Chondrocyte (in vitro differentiated cells): ENCODE measurements around the gene ZFHX3. TPM values are rescaled to one million over a fixed set of nuclear protein-coding genes. Genes with fewer than 3 reads are reported as not detected.
A peak's percentile ranks its signal among the peaks of the same experiment; 100 is the strongest.

Source experiments
- DNase-seq: peaks from one replicate; pipeline ENCODE4 v3.0.0; 2021; ENCODE audit warnings: mixed read lengths, low spot score
- H3K27ac Mint-ChIP-seq: one replicate; pipeline ENCODE4 v1.8.0; 2021; ENCODE audit warnings: mild to moderate bottlenecking, moderate library complexity, mixed read lengths; ENCODE audit not compliant: unreplicated experiment
- H3K27me3 Mint-ChIP-seq: 2 replicates; pipeline ENCODE4 v1.8.0; 2021; ENCODE audit warnings: low read depth, mixed read lengths
- H3K36me3 Mint-ChIP-seq: 2 replicates; pipeline ENCODE4 v1.8.0; 2021; ENCODE audit warnings: low read depth, mixed read lengths
- H3K4me1 Mint-ChIP-seq: 2 replicates; pipeline ENCODE4 v1.8.0; 2021; ENCODE audit warnings: low read depth, mild to moderate bottlenecking, mixed read lengths
- H3K4me3 Mint-ChIP-seq: one replicate; pipeline ENCODE4 v1.8.0; 2021; ENCODE audit warnings: mild to moderate bottlenecking, moderate library complexity, mixed read lengths; ENCODE audit not compliant: unreplicated experiment
- H3K9me3 Mint-ChIP-seq: 2 replicates; pipeline ENCODE4 v1.8.0; 2021; ENCODE audit warnings: low read depth, mixed read lengths
- CTCF ChIP-seq: fragments of 200-600 bp; sonication (generic); IDR thresholded peaks from 2 replicates; pipeline ENCODE4 v1.5.0; 2021; ENCODE audit warnings: antibody characterized with exemption, mild to moderate bottlenecking, moderate library complexity
- total RNA-seq: library from RNA; stranded (reverse); gene quantifications from 3 replicates; pipeline ENCODE4 v1.2.1, GENCODE V29; 2021

ZFHX3 gene
- total RNA-seq, 1 donor from 2014 or later: 86.8 TPM

- H3K9me3 Mint-ChIP-seq: peaks cover 2% of the 10 kb centered on the region
- peak; percentile 66 for TF ChIP-seq CTCF
- no peaks in the 10 kb centered on the region for H3K27me3 Mint-ChIP-seq
- H3K36me3 Mint-ChIP-seq: peaks cover 12% of the 10 kb centered on the region
- no peak overlapping the region for H3K4me3 Mint-ChIP-seq
- H3K4me1 Mint-ChIP-seq: peaks cover 88% of the 10 kb centered on the region
- H3K27ac Mint-ChIP-seq: peak overlapping the region; percentile 98
- DNase-seq: peak; percentile 11
These were observed 191.1 kb downstream of the ZFHX3 start for GRCh38 chr16:72856797-72857196.

- Mint-ChIP-seq H3K4me3 (no peak overlapping the region), H3K4me1 (peaks cover 91% of the 10 kb centered on the region), H3K27ac (peak overlapping the region; percentile 83), H3K9me3 (peaks cover 2% of the 10 kb centered on the region), H3K36me3 (peaks cover 13% of the 10 kb centered on the region), H3K27me3 (no peaks in the 10 kb centered on the region)
- TF ChIP-seq CTCF: no peak
- DNase-seq: peak; percentile 1
These were observed 193.5 kb downstream of the ZFHX3 start for GRCh38 chr16:72854267-72854959.

- peaks cover 13% of the 10 kb centered on the region for H3K36me3 Mint-ChIP-seq
- peaks cover 91% of the 10 kb centered on the region for H3K4me1 Mint-ChIP-seq
- H3K27me3 Mint-ChIP-seq: no peaks in the 10 kb centered on the region
- no peak for DNase-seq
- TF ChIP-seq CTCF: no peak
- H3K4me3 Mint-ChIP-seq: peak overlapping the region; percentile 6
- peaks cover 2% of the 10 kb centered on the region for H3K9me3 Mint-ChIP-seq
- H3K27ac Mint-ChIP-seq: peak overlapping the region; percentile 83
These were observed 194.2 kb downstream of the ZFHX3 start for GRCh38 chr16:72853575-72854266.

GRCh38 chr16:72852421-72852820 lies 195.5 kb downstream of the ZFHX3 start:
- DNase-seq: no peak
- no peak overlapping the region for H3K4me3 Mint-ChIP-seq
- peak overlapping the region; percentile 83 for H3K27ac Mint-ChIP-seq
- H3K36me3 Mint-ChIP-seq: peaks cover 13% of the 10 kb centered on the region
- peaks cover 91% of the 10 kb centered on the region for H3K4me1 Mint-ChIP-seq
- H3K27me3 Mint-ChIP-seq: no peaks in the 10 kb centered on the region
- TF ChIP-seq CTCF: no peak
- peaks cover 2% of the 10 kb centered on the region for H3K9me3 Mint-ChIP-seq

- Mint-ChIP-seq H3K4me3 (no peak overlapping the region), H3K4me1 (peaks cover 94% of the 10 kb centered on the region), H3K9me3 (peaks cover 2% of the 10 kb centered on the region), H3K36me3 (peaks cover 12% of the 10 kb centered on the region), H3K27ac (peak overlapping the region; percentile 96), H3K27me3 (no peaks in the 10 kb centered on the region)
- peak; percentile 54 for DNase-seq
- TF ChIP-seq CTCF: no peak
These were observed 197.1 kb downstream of the ZFHX3 start for GRCh38 chr16:72850853-72851252.
